CD14-positive monocyte (primary cell): ENCODE measurements around the gene CHN1. TPM values are rescaled to one million over a fixed set of nuclear protein-coding genes. Genes with fewer than 3 reads are reported as not detected.

ENCODE experiments used
- DNase-seq, 3 donors: peaks; one replicate each; pipeline ENCODE4 v3.0.0-alpha.2; 2011 to 2022
- H2AFZ ChIP-seq: 2 replicates; pipeline ENCODE4 v1.6.0; 2012; ENCODE audit warnings: mild to moderate bottlenecking, low read depth, low read length, inconsistent platforms; ENCODE audit not compliant: insufficient read depth, poor library complexity, severe bottlenecking
- H3K27ac ChIP-seq, 2 donors: 1 replicate in 1 of 2; 2 replicates in 1 of 2; pipeline ENCODE4 v1.5.1; 2012 to 2013; ENCODE audit warnings: low read length in 2 of 2, control low read depth in 1 of 2, inconsistent platforms in 1 of 2, low read depth in 1 of 2, mild to moderate bottlenecking in 1 of 2
- H3K27me3 ChIP-seq, 2 donors: one replicate each; pipeline versions ENCODE4 v1.6.0 to v1.6.1; 2011 to 2013; ENCODE audit warnings: low read length in 2 of 2; ENCODE audit not compliant: control insufficient read depth in 2 of 2, insufficient read depth in 2 of 2
- H3K36me3 ChIP-seq, 2 donors: replicated peaks in 1 of 2; 1 replicate in 1 of 2; 2 replicates in 1 of 2; pipeline versions ENCODE4 v1.5.1 to v1.6.1; 2012 to 2013; ENCODE audit warnings: low read length in 2 of 2, control low read depth in 1 of 2, inconsistent platforms in 1 of 2, mild to moderate bottlenecking in 1 of 2; ENCODE audit not compliant: insufficient read depth in 2 of 2, control insufficient read depth in 1 of 2
- H3K4me1 ChIP-seq, 2 donors: 1 replicate in 1 of 2; 2 replicates in 1 of 2; pipeline versions ENCODE4 v1.5.1 to v1.6.1; 2012 to 2013; ENCODE audit warnings: low read length in 2 of 2, control low read depth in 1 of 2, inconsistent platforms in 1 of 2, mild to moderate bottlenecking in 1 of 2, moderate library complexity in 1 of 2; ENCODE audit not compliant: insufficient read depth in 2 of 2, control insufficient read depth in 1 of 2
- H3K4me2 ChIP-seq: replicated peaks from 2 replicates; pipeline ENCODE3; 2012; ENCODE audit warnings: low read length, moderate library complexity, mild to moderate bottlenecking; ENCODE audit not compliant: poor library complexity, severe bottlenecking; ENCODE audit errors: extremely low read depth
- H3K4me3 ChIP-seq, 3 experiments: fragments of 200-600 bp in 1 of 3; sonication (generic) in 1 of 3; replicated peaks in 1 of 3; 1 replicate in 2 of 3; 2 replicates in 1 of 3; pipeline ENCODE4 v1.5.1; 2011 to 2013; ENCODE audit warnings: low read length in 3 of 3, mild to moderate bottlenecking in 3 of 3, control low read depth in 2 of 3, low read depth in 2 of 3, inconsistent platforms in 1 of 3, moderate library complexity in 1 of 3
- H3K79me2 ChIP-seq: 2 replicates; pipeline ENCODE4 v1.6.0; 2012; ENCODE audit warnings: mild to moderate bottlenecking, control low read depth, inconsistent platforms, low read length, moderate library complexity; ENCODE audit not compliant: insufficient read depth
- H3K9ac ChIP-seq: 2 replicates; pipeline ENCODE4 v1.6.0; 2017; ENCODE audit warnings: low read length, mild to moderate bottlenecking; ENCODE audit not compliant: insufficient read depth, poor library complexity, severe bottlenecking
- H3K9me3 ChIP-seq, 2 donors: replicated peaks in 1 of 2; 1 replicate in 1 of 2; 2 replicates in 1 of 2; pipeline versions ENCODE4 v1.5.1 to v1.6.1; 2012 to 2013; ENCODE audit warnings: low read length in 2 of 2, control low read depth in 1 of 2; ENCODE audit not compliant: control insufficient read depth in 1 of 2, insufficient read depth in 1 of 2
- H4K20me1 ChIP-seq: 2 replicates; pipeline ENCODE4 v1.6.0; 2012; ENCODE audit warnings: mild to moderate bottlenecking, low read length, control low read depth, moderate library complexity; ENCODE audit not compliant: insufficient read depth
- H3K27ac Mint-ChIP-seq, 7 donors: one replicate each; pipeline ENCODE4 v1.8.0; 2020; ENCODE audit warnings: mild to moderate bottlenecking in 7 of 7, mixed read lengths in 7 of 7, moderate library complexity in 6 of 7, inconsistent platforms in 2 of 7
- H3K27me3 Mint-ChIP-seq, 3 donors: one replicate each; pipeline ENCODE4 v1.8.0; 2021 to 2022; ENCODE audit warnings: low read depth in 3 of 3, mild to moderate bottlenecking in 3 of 3, mixed read lengths in 3 of 3, moderate library complexity in 3 of 3, inconsistent platforms in 1 of 3
- H3K36me3 Mint-ChIP-seq, 2 donors: one replicate each; pipeline ENCODE4 v1.8.0; 2020; ENCODE audit warnings: mixed read lengths in 2 of 2, inconsistent platforms in 1 of 2, mild to moderate bottlenecking in 1 of 2
- H3K4me1 Mint-ChIP-seq: one replicate; pipeline ENCODE4 v1.8.0; 2020; ENCODE audit warnings: mild to moderate bottlenecking, mixed read lengths
- H3K4me3 Mint-ChIP-seq, 2 donors: one replicate each; pipeline ENCODE4 v1.8.0; 2020; ENCODE audit warnings: mild to moderate bottlenecking in 2 of 2, mixed read lengths in 2 of 2, moderate library complexity in 1 of 2
- H3K9me3 Mint-ChIP-seq, 7 donors: one replicate each; pipeline ENCODE4 v1.8.0; 2020 to 2022; ENCODE audit warnings: mixed read lengths in 7 of 7, mild to moderate bottlenecking in 6 of 7, moderate library complexity in 6 of 7, inconsistent platforms in 2 of 7
- WGBS: methylation state at CpG from one replicate; pipeline ENCODE4 v1.1.5; 2013; ENCODE audit warnings: missing lambda C conversion rate; ENCODE audit not compliant: insufficient coverage; 5-methylcytosine and 5-hydroxymethylcytosine counted together
- intact Hi-C, 2 donors: fragments of 100-400 bp; cut with micrococcal nuclease; formaldehyde crosslinking; loops; one replicate each; pipeline versions ENCODE4 v1.15.0 to v1.15.1; 2023
- polyA plus RNA-seq, 3 donors: library from polyadenylated mRNA; depleted of rRNA in 1 of 3; unstranded in 2 of 3; stranded (reverse) in 1 of 3; fragments of 300-500 nt in 2 of 3; fragments of >200 nt in 1 of 3; fragmentation: Illumina TruSeq in 2 of 3; gene quantifications; 1 replicate in 2 of 3; 2 replicates in 1 of 3; pipeline ENCODE4 v1.2.3, GENCODE V29; 2012 to 2021
- TF ChIP-seq, protein P1 (sequence below): fragments of 200-600 bp; IDR thresholded peaks from one replicate; pipeline ENCODE4 v1.8.0; 2022; ENCODE audit warnings: antibody characterized with exemption, mild to moderate bottlenecking

The CHN1 gene
- polyA plus RNA-seq, 3 donors = 0.36 TPM; not detected in 2

DNA sequence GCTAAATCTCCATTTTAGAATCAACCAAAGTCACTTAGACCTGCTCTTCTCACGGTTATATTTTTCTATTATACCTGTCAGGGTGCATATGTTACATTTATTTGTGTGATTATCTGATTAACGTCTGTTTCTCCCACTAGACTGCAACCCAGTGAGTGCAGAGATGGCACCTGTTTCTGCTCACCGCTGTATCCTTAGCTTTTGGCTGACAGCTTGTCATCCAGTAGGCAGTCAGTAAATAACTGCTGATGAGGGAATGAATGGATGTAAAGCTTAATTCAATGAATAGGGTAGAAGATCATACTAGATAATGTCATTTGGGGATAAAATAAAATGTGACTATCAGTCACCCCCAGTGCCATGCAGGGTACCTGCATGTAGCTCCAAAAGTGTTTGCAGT, 234.0 kb downstream of the CHN1 start:
- no peak overlapping the region for H2AFZ ChIP-seq
- H3K36me3 ChIP-seq = no peaks in the 10 kb centered on the region
- H3K27me3 ChIP-seq = peaks cover 0 to 5% of the 10 kb centered on the region in 2 donors
- H3K9me3 ChIP-seq = no peaks in the 10 kb centered on the region
- H3K36me3 Mint-ChIP-seq = no peaks in the 10 kb centered on the region
- H3K27ac Mint-ChIP-seq = no peak overlapping the region
- intact Hi-C loops = no loop called here
- H3K4me2 ChIP-seq = no peak overlapping the region
- WGBS = no CpG with 5 or more reads among the region's 3 CpGs
- H3K27ac ChIP-seq = no peak overlapping the region
- TF ChIP-seq, protein P1, sequence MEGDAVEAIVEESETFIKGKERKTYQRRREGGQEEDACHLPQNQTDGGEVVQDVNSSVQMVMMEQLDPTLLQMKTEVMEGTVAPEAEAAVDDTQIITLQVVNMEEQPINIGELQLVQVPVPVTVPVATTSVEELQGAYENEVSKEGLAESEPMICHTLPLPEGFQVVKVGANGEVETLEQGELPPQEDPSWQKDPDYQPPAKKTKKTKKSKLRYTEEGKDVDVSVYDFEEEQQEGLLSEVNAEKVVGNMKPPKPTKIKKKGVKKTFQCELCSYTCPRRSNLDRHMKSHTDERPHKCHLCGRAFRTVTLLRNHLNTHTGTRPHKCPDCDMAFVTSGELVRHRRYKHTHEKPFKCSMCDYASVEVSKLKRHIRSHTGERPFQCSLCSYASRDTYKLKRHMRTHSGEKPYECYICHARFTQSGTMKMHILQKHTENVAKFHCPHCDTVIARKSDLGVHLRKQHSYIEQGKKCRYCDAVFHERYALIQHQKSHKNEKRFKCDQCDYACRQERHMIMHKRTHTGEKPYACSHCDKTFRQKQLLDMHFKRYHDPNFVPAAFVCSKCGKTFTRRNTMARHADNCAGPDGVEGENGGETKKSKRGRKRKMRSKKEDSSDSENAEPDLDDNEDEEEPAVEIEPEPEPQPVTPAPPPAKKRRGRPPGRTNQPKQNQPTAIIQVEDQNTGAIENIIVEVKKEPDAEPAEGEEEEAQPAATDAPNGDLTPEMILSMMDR = no peak
- H4K20me1 ChIP-seq = no peaks in the 10 kb centered on the region
- peaks cover 0 to 3% (median 0%) of the 10 kb centered on the region in 7 donors for H3K9me3 Mint-ChIP-seq
- H3K79me2 ChIP-seq = no peaks in the 10 kb centered on the region
- H3K4me1 ChIP-seq = peaks cover 0 to 8% of the 10 kb centered on the region in 2 donors
- peaks cover 10 to 25% (median 14%) of the 10 kb centered on the region in 3 donors for H3K27me3 Mint-ChIP-seq
- H3K4me1 Mint-ChIP-seq = peaks cover 16% of the 10 kb centered on the region
- no peak overlapping the region for H3K4me3 ChIP-seq
- no peak overlapping the region for H3K4me3 Mint-ChIP-seq
- no peak overlapping the region for H3K9ac ChIP-seq
- no peak for DNase-seq

DNA sequence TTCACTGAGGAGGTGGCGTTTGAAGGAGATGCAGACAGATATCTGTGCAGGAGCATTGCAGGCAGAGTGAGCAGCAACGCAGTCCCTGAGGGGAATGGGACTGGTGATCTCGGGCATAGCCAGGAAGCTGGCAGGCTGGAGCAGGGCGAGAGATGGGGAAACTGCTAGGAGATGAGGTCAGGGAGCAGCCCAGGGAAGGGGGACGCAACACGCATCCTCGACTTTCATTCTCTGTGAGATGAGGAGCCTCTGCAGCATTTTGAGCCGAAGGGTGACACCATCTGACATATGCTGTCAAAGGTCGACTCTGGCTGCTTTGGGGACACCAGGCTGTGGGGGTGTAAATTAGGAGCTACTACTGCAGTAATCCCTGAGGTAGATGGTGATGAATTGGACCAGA, 236.6 kb downstream of the CHN1 start:
- Mint-ChIP-seq H3K9me3 (peaks cover 0 to 3% (median 0%) of the 10 kb centered on the region in 7 donors), H3K27ac (no peak overlapping the region), H3K4me3 (no peak overlapping the region), H3K36me3 (no peaks in the 10 kb centered on the region), H3K27me3 (peaks cover 19 to 43% (median 21%) of the 10 kb centered on the region in 3 donors), H3K4me1 (peaks cover 18% of the 10 kb centered on the region)
- 86% methylated on average over 9 of the region's 9 CpGs for WGBS
- Histone ChIP-seq H3K9me3 (no peaks in the 10 kb centered on the region), H3K4me3 (no peak overlapping the region), H3K27me3 (peaks cover 4 to 14% of the 10 kb centered on the region in 2 donors), H3K36me3 (no peaks in the 10 kb centered on the region), H3K27ac (no peak overlapping the region), H4K20me1 (no peaks in the 10 kb centered on the region), H3K79me2 (no peaks in the 10 kb centered on the region), H3K9ac (no peak overlapping the region), H3K4me1 (peaks cover 0 to 8% of the 10 kb centered on the region in 2 donors), H3K4me2 (no peak overlapping the region), H2AFZ (no peak overlapping the region)
- DNase-seq = no peak
- TF ChIP-seq, protein P1 = no peak
- intact Hi-C loops = no loop called here
